Stimulated activated CD8-positive, alpha-beta memory T cell treated with anti-CD3 and anti-CD28 coated beads, Interleukin-2, amount 100 ng/mL, for 1 hour (primary cell): Measurements from ENCODE around the gene MYCL.
"Not testable (repeated sequence)": the region's sequence is repeated elsewhere in the genome, so short reads cannot be mapped to it uniquely, and the experiment has no call there.

Experiments
- DNase-seq, 2 donors: peaks; one replicate each; pipeline ENCODE4 v3.0.0-alpha.2; 2020; ENCODE audit warnings: low read depth in 2 of 2

MYCL gene

GRCh38 chr1:39892601-39893595 lies 8.8 kb downstream of the MYCL start:
- no peak for DNase-seq

- DNase-seq: no peak
Observed at GRCh38 chr1:39890880-39891279, 10.8 kb downstream of the MYCL start.

GRCh38 chr1:39890273-39890672 lies 11.4 kb downstream of the MYCL start:
- no peak for DNase-seq

GRCh38 chr1:39886757-39887231 lies 14.9 kb downstream of the MYCL start:
- no peak for DNase-seq

GRCh38 chr1:39885516-39885915 lies 16.2 kb downstream of the MYCL start:
- no peak for DNase-seq

GRCh38 chr1:39882152-39882551 lies 19.6 kb downstream of the MYCL start:
- no peak for DNase-seq

GRCh38 chr1:39877980-39878956 lies 23.4 kb downstream of the MYCL start:
- no peak for DNase-seq

- no peak for DNase-seq
Observed at GRCh38 chr1:39877231-39877778, 24.4 kb downstream of the MYCL start.

- DNase-seq: no peak
Observed at GRCh38 chr1:39876144-39876543, 25.6 kb downstream of the MYCL start.

- no peak for DNase-seq
Observed at GRCh38 chr1:39872698-39873097, 29.0 kb downstream of the MYCL start.

- no peak for DNase-seq
Observed at GRCh38 chr1:39871796-39872195, 29.9 kb downstream of the MYCL start.

GRCh38 chr1:39871043-39871442 lies 30.7 kb downstream of the MYCL start:
- not testable (repeated sequence) for DNase-seq

- not testable (repeated sequence) for DNase-seq
Observed at GRCh38 chr1:39869538-39870112, 32.1 kb downstream of the MYCL start.

GRCh38 chr1:39866767-39867166 lies 35.0 kb downstream of the MYCL start:
- no peak for DNase-seq

- no peak for DNase-seq
Observed at GRCh38 chr1:39865762-39866161, 36.0 kb downstream of the MYCL start.

- DNase-seq: no peak
Observed at GRCh38 chr1:39863177-39863576, 38.5 kb downstream of the MYCL start.

- DNase-seq: no peak
Observed at GRCh38 chr1:39861003-39861402, 40.7 kb downstream of the MYCL start.

GRCh38 chr1:39859859-39860812 lies 41.6 kb downstream of the MYCL start:
- DNase-seq: no peak

GRCh38 chr1:39858315-39858714 lies 43.4 kb downstream of the MYCL start:
- no peak for DNase-seq

- no peak for DNase-seq
Observed at GRCh38 chr1:39857126-39857878, 44.4 kb downstream of the MYCL start.
